SK-N-SH treated with all-trans-retinoic acid at 6 μM for 48 hours (cell line): ENCODE measurements around the gene ACSL1.

Experiments
- ESRRG ChIP-seq: fragments of 250-450 bp; sonication (Bioruptor Pico); IDR thresholded peaks from 2 replicates; pipeline ENCODE4 v1.6.1; 2021; ENCODE audit warnings: mild to moderate bottlenecking
- ZNF70 ChIP-seq: fragments of 450-650 bp; formaldehyde crosslinking; IDR thresholded peaks from 2 replicates; pipeline ENCODE4 v1.5.0; 2020; ENCODE audit warnings: mild to moderate bottlenecking, moderate library complexity

- TF ChIP-seq ZNF70 (CRISPR knock-in tag), result no peak
- no peak for TF ChIP-seq ESRRG
These were observed 98.3 kb downstream of the ACSL1 start for GRCh38 chr4:184727430-184727829.
